A673 (cell line): ENCODE results near the gene CHRM5. TPM values are rescaled to one million over a fixed set of nuclear protein-coding genes. Genes with fewer than 3 reads are reported as not detected.

Experiments used
- BruUV-seq: library from RNA; stranded (reverse); fragments of 400-500 nt; replicated peaks from 2 replicates; lab custom pipeline; 2021; lab: Mats Ljungman, UMichigan
- CTCF ChIA-PET: fragments of 300-600 bp; sonication (Branson Sonifier 250); formaldehyde crosslinking; loops from one replicate; lab custom pipeline; 2022; ENCODE audit warnings: antibody characterized with exemption; lab: Charles Lee
- POLR2A ChIA-PET: fragments of 300-600 bp; sonication (Branson Sonifier 250); formaldehyde crosslinking; loops from one replicate; lab custom pipeline; 2022; ENCODE audit warnings: antibody characterized with exemption; ENCODE audit not compliant: low non-redundant PET; lab: Charles Lee
- DNase-seq: peaks from one replicate; pipeline ENCODE4 v3.0.0-alpha.2; 2015; ENCODE audit warnings: low spot score
- H3K27ac ChIP-seq: fragments of 200-600 bp; sonication (generic); 2 replicates; pipeline ENCODE4 v1.5.1; 2016; ENCODE audit warnings: mixed run types, low read depth, mild to moderate bottlenecking, mixed read lengths, antibody characterized with exemption, low read length; ENCODE audit not compliant: poor library complexity, severe bottlenecking
- H3K27me3 ChIP-seq: fragments of 200-600 bp; sonication (generic); replicated peaks from 2 replicates; pipeline ENCODE4 v1.6.1; 2017; ENCODE audit warnings: mixed run types, low read depth, mild to moderate bottlenecking, mixed read lengths, antibody characterized with exemption, low read length; ENCODE audit not compliant: insufficient read depth, poor library complexity
- H3K36me3 ChIP-seq: fragments of 200-600 bp; sonication (generic); 2 replicates; pipeline ENCODE4 v1.6.1; 2016; ENCODE audit warnings: mixed run types, mild to moderate bottlenecking, mixed read lengths, antibody characterized with exemption, low read length; ENCODE audit not compliant: insufficient read depth, poor library complexity, severe bottlenecking
- H3K4me1 ChIP-seq: fragments of 200-600 bp; sonication (generic); 2 replicates; pipeline ENCODE4 v1.6.1; 2017; ENCODE audit warnings: mixed run types, mild to moderate bottlenecking, mixed read lengths, antibody characterized with exemption, low read length; ENCODE audit not compliant: insufficient read depth, poor library complexity, severe bottlenecking
- H3K4me3 ChIP-seq: fragments of 200-600 bp; sonication (generic); 2 replicates; pipeline ENCODE4 v1.5.1; 2016; ENCODE audit warnings: low read depth, mixed run types, mild to moderate bottlenecking, mixed read lengths, low read length; ENCODE audit not compliant: poor library complexity, severe bottlenecking
- H3K9me3 ChIP-seq: fragments of 200-600 bp; sonication (generic); 2 replicates; pipeline ENCODE4 v1.6.1; 2016; ENCODE audit warnings: mixed run types, low read depth, mild to moderate bottlenecking, mixed read lengths, antibody characterized with exemption, low read length; ENCODE audit not compliant: poor library complexity, severe bottlenecking
- EZH2 ChIP-seq: fragments of 200-600 bp; sonication (generic); IDR thresholded peaks from 2 replicates; pipeline ENCODE4 v1.6.1; 2017; ENCODE audit warnings: borderline replicate concordance, low read depth, mild to moderate bottlenecking, mixed read lengths, antibody characterized with exemption, low read length; ENCODE audit not compliant: poor library complexity, severe bottlenecking
- intact Hi-C: fragments of 100-400 bp; cut with micrococcal nuclease; formaldehyde crosslinking; loops from one replicate; pipeline ENCODE4 v1.10.0; 2022; ENCODE audit not compliant: unreplicated experiment
- total RNA-seq: library from RNA; stranded (reverse); gene quantifications from 2 replicates; pipeline ENCODE4 v1.2.3, GENCODE V29; 2021
- TF ChIP-seq, protein P1 (sequence below): fragments of 300-800, 200-600 bp; sonication (generic); conservative IDR thresholded peaks from 2 replicates; pipeline ENCODE4 v1.5.1; 2017; ENCODE audit warnings: low read depth, mild to moderate bottlenecking, antibody characterized with exemption, low read length, moderate library complexity, mixed read lengths

CHRM5 gene
- total RNA-seq, 1 experiment from 2014 or later: not detected

DNA sequence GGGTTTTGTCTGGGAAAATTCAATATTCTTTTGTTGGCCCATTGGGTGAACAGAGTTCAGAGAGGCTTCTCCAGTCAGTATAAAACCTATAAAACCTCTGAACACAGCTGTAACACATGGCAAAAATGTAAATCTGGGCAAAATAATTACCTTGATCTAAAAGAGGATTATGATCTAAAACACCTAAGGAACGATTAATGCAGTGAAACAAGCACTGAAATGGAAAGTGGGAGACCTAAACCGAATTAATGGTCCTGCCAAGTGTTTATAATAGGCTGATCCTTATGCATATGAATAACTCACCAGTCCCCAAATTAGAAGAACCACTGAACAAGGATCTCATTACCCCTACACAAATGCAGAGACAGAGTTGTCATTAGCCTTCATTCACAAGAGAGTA lies 38.1 kb downstream of the CHRM5 start:
- Histone ChIP-seq H3K27ac (no peak overlapping the region), H3K9me3 (no peaks in the 10 kb centered on the region), H3K27me3 (no peaks in the 10 kb centered on the region), H3K4me1 (no peaks in the 10 kb centered on the region), H3K36me3 (no peaks in the 10 kb centered on the region), H3K4me3 (no peak overlapping the region)
- ChIA-PET CTCF (no interaction called here), POLR2A (no interaction called here)
- BruUV-seq: no TSS peak
- intact Hi-C loops: no loop called here
- no peak for TF ChIP-seq EZH2
- TF ChIP-seq, protein P1, sequence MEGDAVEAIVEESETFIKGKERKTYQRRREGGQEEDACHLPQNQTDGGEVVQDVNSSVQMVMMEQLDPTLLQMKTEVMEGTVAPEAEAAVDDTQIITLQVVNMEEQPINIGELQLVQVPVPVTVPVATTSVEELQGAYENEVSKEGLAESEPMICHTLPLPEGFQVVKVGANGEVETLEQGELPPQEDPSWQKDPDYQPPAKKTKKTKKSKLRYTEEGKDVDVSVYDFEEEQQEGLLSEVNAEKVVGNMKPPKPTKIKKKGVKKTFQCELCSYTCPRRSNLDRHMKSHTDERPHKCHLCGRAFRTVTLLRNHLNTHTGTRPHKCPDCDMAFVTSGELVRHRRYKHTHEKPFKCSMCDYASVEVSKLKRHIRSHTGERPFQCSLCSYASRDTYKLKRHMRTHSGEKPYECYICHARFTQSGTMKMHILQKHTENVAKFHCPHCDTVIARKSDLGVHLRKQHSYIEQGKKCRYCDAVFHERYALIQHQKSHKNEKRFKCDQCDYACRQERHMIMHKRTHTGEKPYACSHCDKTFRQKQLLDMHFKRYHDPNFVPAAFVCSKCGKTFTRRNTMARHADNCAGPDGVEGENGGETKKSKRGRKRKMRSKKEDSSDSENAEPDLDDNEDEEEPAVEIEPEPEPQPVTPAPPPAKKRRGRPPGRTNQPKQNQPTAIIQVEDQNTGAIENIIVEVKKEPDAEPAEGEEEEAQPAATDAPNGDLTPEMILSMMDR: no peak
- no peak for DNase-seq

DNA sequence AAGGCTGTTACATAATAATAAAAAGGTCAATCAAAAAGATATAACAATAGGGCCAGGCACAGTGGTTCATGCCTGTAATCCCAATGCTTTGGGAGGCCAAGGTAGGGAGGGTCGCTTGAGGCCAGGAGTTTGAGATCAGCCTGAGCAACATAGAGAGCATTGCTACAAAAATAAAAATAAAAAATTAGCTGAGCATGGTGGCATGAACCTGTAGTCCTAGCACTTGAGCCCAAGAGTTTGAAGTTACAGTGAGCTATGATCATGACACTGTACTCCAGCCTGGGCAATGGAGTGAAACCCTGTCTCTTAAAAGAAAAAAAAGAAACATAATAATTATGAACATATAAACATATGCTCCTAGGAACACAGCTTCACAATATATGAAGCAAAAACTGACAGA lies 41.4 kb downstream of the CHRM5 start:
- Histone ChIP-seq H3K9me3 (no peaks in the 10 kb centered on the region), H3K27ac (no peak overlapping the region), H3K36me3 (no peaks in the 10 kb centered on the region), H3K27me3 (no peaks in the 10 kb centered on the region), H3K4me3 (no peak overlapping the region), H3K4me1 (no peaks in the 10 kb centered on the region)
- POLR2A ChIA-PET: no interaction called here
- CTCF ChIA-PET: no interaction called here
- BruUV-seq: no TSS peak
- DNase-seq: no peak
- TF ChIP-seq, protein P1: no peak
- TF ChIP-seq EZH2: no peak
- intact Hi-C loops: no loop called here

DNA sequence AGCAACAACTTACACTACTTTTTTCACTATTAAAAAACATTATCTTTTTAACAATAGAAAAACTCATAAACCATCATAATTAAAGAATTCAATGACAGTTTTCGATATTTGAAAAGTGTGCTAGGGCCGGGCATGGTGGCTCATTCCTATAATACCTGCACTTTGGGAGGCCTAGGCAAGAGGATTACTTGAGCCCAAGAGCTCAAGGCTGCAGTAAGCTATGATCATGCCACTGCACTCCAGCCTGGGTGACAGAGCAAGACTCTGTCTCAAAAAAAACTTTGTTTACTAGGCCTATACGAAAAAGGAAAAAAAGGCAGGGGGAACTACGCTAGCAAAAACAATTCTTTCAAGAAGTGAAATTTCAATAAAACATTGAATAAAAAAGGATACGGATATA lies 42.6 kb downstream of the CHRM5 start:
- H3K4me1 ChIP-seq: no peaks in the 10 kb centered on the region
- intact Hi-C loops: no loop called here
- POLR2A ChIA-PET: no interaction called here
- CTCF ChIA-PET: no interaction called here
- no peaks in the 10 kb centered on the region for H3K27me3 ChIP-seq
- BruUV-seq: no TSS peak
- no peak for DNase-seq
- no peak overlapping the region for H3K27ac ChIP-seq
- H3K4me3 ChIP-seq: no peak overlapping the region
- H3K9me3 ChIP-seq: no peaks in the 10 kb centered on the region
- no peaks in the 10 kb centered on the region for H3K36me3 ChIP-seq
- TF ChIP-seq, protein P1: no peak
- TF ChIP-seq EZH2: no peak
